GM12878 (cell line): Measurements from ENCODE around the gene KRTAP1-4.

Experiments
- CREB1 ChIP-seq: IDR thresholded peaks from 2 replicates; pipeline ENCODE4 v1.6.1; 2012; ENCODE audit warnings: low read depth, mild to moderate bottlenecking, inconsistent platforms
- CTCF ChIP-seq, 3 experiments: IDR thresholded peaks in 2 of 3; conservative IDR thresholded peaks in 1 of 3; 2 replicates each; pipeline ENCODE4 v1.5.1; 2011; ENCODE audit warnings: low read depth in 3 of 3, low read length in 3 of 3, mild to moderate bottlenecking in 3 of 3, control low read depth in 2 of 3, moderate library complexity in 2 of 3, inconsistent platforms in 1 of 3, mixed read lengths in 1 of 3; ENCODE audit not compliant: control insufficient read depth in 2 of 3, insufficient read depth in 1 of 3; ENCODE audit errors: extremely low read depth in 1 of 3
- EGR1 ChIP-seq, 2 experiments: IDR thresholded peaks; 1 replicate in 1 of 2; 2 replicates in 1 of 2; pipeline ENCODE4 v1.6.1; 2011 to 2012; ENCODE audit warnings: low read depth in 2 of 2, low read length in 2 of 2, borderline replicate concordance in 1 of 2, mild to moderate bottlenecking in 1 of 2, moderate library complexity in 1 of 2
- EZH2 ChIP-seq: IDR thresholded peaks from 2 replicates; pipeline ENCODE4 v1.6.1; 2012; ENCODE audit warnings: low read depth, mild to moderate bottlenecking, control low read depth, inconsistent platforms, low read length, borderline replicate concordance; ENCODE audit not compliant: control insufficient read depth
- MAX ChIP-seq: IDR thresholded peaks from 2 replicates; pipeline ENCODE4 v1.6.1; 2012; ENCODE audit warnings: low read depth, low read length, improper control_type of control experiment
- POLR2A ChIP-seq: IDR thresholded peaks from 2 replicates; pipeline ENCODE4 v1.6.1; 2011; ENCODE audit warnings: low read depth, mild to moderate bottlenecking, low read length
- SKIL ChIP-seq: fragments of 450-650 bp; IDR thresholded peaks from 2 replicates; pipeline ENCODE4 v1.6.1; 2017; ENCODE audit warnings: mild to moderate bottlenecking, low read depth, inconsistent platforms; ENCODE audit not compliant: poor library complexity, severe bottlenecking
- TAF1 ChIP-seq: IDR thresholded peaks from 2 replicates; pipeline ENCODE4 v1.6.1; 2011; ENCODE audit warnings: mild to moderate bottlenecking, low read depth, low read length, borderline replicate concordance

GRCh38 chr17:41052566-41052965, 22.6 kb upstream of the KRTAP1-4 start:
- no peak for TF ChIP-seq CREB1
- no peak for TF ChIP-seq CTCF (IDR thresholded peaks at IDR 0.05 in 2 of 3, conservative IDR thresholded peaks at IDR 0.05 in 1 of 3; ENCODE audit: control insufficient read depth in 2 of 3, extremely low read depth in 1 of 3, insufficient read depth in 1 of 3, low read depth in 3 of 3, low read length in 3 of 3)
- no peak for TF ChIP-seq EGR1 (IDR thresholded peaks at IDR 0.05; ENCODE audit: borderline replicate concordance in 1 of 2, low read depth in 2 of 2, low read length in 2 of 2)
- TF ChIP-seq POLR2A: no peak
- no peak for TF ChIP-seq EZH2
- TF ChIP-seq TAF1: no peak
- TF ChIP-seq MAX: no peak
- no peak for TF ChIP-seq SKIL
